ENCODE results near the gene STK32A.
"Not testable (repeated sequence)": the region's sequence is repeated elsewhere in the genome, so short reads cannot be mapped to it uniquely, and the experiment has no call there.

STK32A gene

GRCh38 chr5:147346006-147346561, 111.3 kb downstream of the STK32A start:
- no peak for DNase-seq (ENCODE audit: low read depth)

- DNase-seq (ENCODE audit: low read depth), result no peak
These were observed 113.2 kb downstream of the STK32A start for GRCh38 chr5:147348046-147348445.

- no peak for DNase-seq (ENCODE audit: low read depth)
These were observed 113.6 kb downstream of the STK32A start for GRCh38 chr5:147348451-147348850.

GRCh38 chr5:147349241-147349640, 114.4 kb downstream of the STK32A start:
- no peak for DNase-seq (ENCODE audit: low read depth)

- DNase-seq (ENCODE audit: low read depth), result no peak
These were observed 124.3 kb downstream of the STK32A start for GRCh38 chr5:147359101-147359500.

GRCh38 chr5:147359581-147359980, 124.8 kb downstream of the STK32A start:
- DNase-seq (ENCODE audit: low read depth), result no peak

- DNase-seq (ENCODE audit: low read depth), result no peak
These were observed 126.0 kb downstream of the STK32A start for GRCh38 chr5:147360816-147361215.

- no peak for DNase-seq (ENCODE audit: low read depth)
These were observed 126.8 kb downstream of the STK32A start for GRCh38 chr5:147361441-147362175.

GRCh38 chr5:147367381-147367780, 132.6 kb downstream of the STK32A start:
- not testable (repeated sequence) for DNase-seq (ENCODE audit: low read depth)

GRCh38 chr5:147369742-147370374, 135.0 kb downstream of the STK32A start:
- no peak for DNase-seq (ENCODE audit: low read depth)

- DNase-seq (ENCODE audit: low read depth), result no peak
These were observed 136.5 kb downstream of the STK32A start for GRCh38 chr5:147371290-147371689.

GRCh38 chr5:147372191-147372590, 137.4 kb downstream of the STK32A start:
- DNase-seq (ENCODE audit: low read depth), result no peak

GRCh38 chr5:147373328-147373727, 138.5 kb downstream of the STK32A start:
- no peak for DNase-seq (ENCODE audit: low read depth)

GRCh38 chr5:147375151-147375550, 140.3 kb downstream of the STK32A start:
- DNase-seq (ENCODE audit: low read depth), result no peak

GRCh38 chr5:147377682-147378081, 142.9 kb downstream of the STK32A start:
- no peak for DNase-seq (ENCODE audit: low read depth)

GRCh38 chr5:147381555-147381954, 146.7 kb downstream of the STK32A start:
- no peak for DNase-seq (ENCODE audit: low read depth)

GRCh38 chr5:147382776-147383175, 147.9 kb downstream of the STK32A start:
- no peak for DNase-seq (ENCODE audit: low read depth)

- no peak for DNase-seq (ENCODE audit: low read depth)
These were observed 149.7 kb downstream of the STK32A start for GRCh38 chr5:147384346-147385193.

- no peak for DNase-seq (ENCODE audit: low read depth)
These were observed 152.3 kb downstream of the STK32A start for GRCh38 chr5:147387109-147387508.

- DNase-seq (ENCODE audit: low read depth), result no peak
These were observed 153.6 kb downstream of the STK32A start for GRCh38 chr5:147388184-147389108.

- no peak for DNase-seq (ENCODE audit: low read depth)
These were observed 155.9 kb downstream of the STK32A start for GRCh38 chr5:147390654-147391225.

Data from non-pigmented ciliary epithelial cell (primary cell).